Coronary artery (tissue), 2 donors: ENCODE data around the gene MAPK8.

ENCODE experiments used
- DNase-seq: peaks from one replicate; pipeline ENCODE4 v3.0.0-alpha.2; 2017; ENCODE audit warnings: low spot score
- H3K27ac ChIP-seq, 2 donors: fragments of 200-600 bp; sonication (generic); one replicate each; pipeline ENCODE4 v1.5.1; 2016 to 2019
- H3K4me3 ChIP-seq: fragments of 200-600 bp; sonication (generic); 2 replicates; pipeline ENCODE4 v1.5.1; 2016; ENCODE audit warnings: mild to moderate bottlenecking, moderate library complexity
- CTCF ChIP-seq: fragments of 200-600 bp; sonication (generic); IDR thresholded peaks from one replicate; pipeline ENCODE4 v1.5.1; 2019; ENCODE audit warnings: antibody characterized with exemption

The MAPK8 gene

GRCh38 chr10:48381971-48382370 is 75.5 kb downstream of the MAPK8 start:
- no peak for DNase-seq

DNA sequence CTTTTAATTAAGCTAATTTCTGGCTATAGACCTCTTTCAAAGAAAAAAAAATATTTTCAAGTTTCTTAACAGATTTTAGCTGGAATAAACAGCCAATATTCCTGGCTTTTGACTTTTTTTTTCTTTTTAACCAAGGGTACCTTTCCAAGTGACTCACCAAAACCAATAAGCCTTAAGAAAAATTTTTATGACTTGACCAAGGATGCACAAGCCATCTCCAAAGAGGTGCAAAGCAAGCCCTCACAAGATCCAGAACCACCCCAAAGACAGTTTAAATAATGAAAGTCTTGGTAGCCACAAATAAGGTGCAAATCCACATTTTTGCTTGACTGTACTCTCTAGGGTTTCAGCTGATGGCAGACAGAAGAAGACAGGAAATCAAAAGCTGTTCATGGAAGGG is 76.5 kb downstream of the MAPK8 start:
- no peak for DNase-seq
- no peak for TF ChIP-seq CTCF
- H3K27ac ChIP-seq, result no peak overlapping the region
- H3K4me3 ChIP-seq, result no peak overlapping the region

More at GRCh38 chr10:48381971-48382370, 75.5 kb downstream of the MAPK8 start:
- no peak overlapping the region for H3K27ac ChIP-seq
- TF ChIP-seq CTCF, result no peak
- H3K4me3 ChIP-seq, result no peak overlapping the region

DNA sequence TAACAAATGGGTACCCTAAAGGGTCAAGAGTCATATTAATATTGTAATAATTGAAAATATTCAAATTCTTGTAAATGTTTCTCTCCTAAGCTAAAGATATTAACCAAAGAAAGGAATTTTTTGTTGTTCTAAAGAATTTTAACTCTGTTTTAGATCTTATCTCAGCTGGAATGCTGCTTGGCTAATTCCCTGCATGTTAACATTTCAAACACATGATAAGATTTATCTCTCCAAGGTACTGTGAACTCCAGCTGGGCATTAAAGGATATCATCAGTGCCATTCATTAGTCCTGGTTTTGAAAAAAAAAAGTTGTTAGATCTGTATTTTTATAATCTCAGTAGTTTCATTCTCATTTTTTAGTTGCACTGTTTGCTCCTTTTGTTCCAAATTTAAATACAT is 76.9 kb downstream of the MAPK8 start:
- no peak for DNase-seq
- no peak overlapping the region for H3K27ac ChIP-seq
- TF ChIP-seq CTCF, result no peak
- no peak overlapping the region for H3K4me3 ChIP-seq

DNA sequence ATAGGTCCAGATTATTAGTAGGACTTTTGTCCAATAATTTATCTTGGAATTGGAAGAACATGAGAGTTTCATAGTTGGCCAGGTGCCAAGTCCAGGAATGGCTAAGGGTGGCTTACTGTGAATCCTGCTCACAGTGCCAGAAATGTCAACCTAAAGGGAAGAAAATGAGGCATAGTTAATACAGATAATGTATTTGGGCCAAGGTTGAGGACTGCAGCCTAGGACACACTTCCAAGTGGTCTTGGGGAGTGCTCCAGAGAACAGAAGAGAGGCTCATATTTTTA is 78.2 kb downstream of the MAPK8 start:
- no peak for DNase-seq
- Histone ChIP-seq H3K27ac (no peak overlapping the region), H3K4me3 (no peak overlapping the region)
- no peak for TF ChIP-seq CTCF

GRCh38 chr10:48389272-48389671 is 82.8 kb downstream of the MAPK8 start:
- Histone ChIP-seq H3K27ac (no peak overlapping the region), H3K4me3 (no peak overlapping the region)
- DNase-seq, result no peak
- no peak for TF ChIP-seq CTCF

- no peak for DNase-seq
- no peak for TF ChIP-seq CTCF
- Histone ChIP-seq H3K4me3 (no peak overlapping the region), H3K27ac (no peak overlapping the region)
These were observed 83.5 kb downstream of the MAPK8 start for GRCh38 chr10:48389846-48390557.

GRCh38 chr10:48390558-48390871 is 84.0 kb downstream of the MAPK8 start:
- TF ChIP-seq CTCF, result no peak
- Histone ChIP-seq H3K4me3 (no peak overlapping the region), H3K27ac (no peak overlapping the region)

More at GRCh38 chr10:48390558-48390871, 84.0 kb downstream of the MAPK8 start:
- DNase-seq, result no peak
